Measurements from ENCODE around the gene LY6G5B. TPM values are rescaled to one million over a fixed set of nuclear protein-coding genes. Genes with fewer than 3 reads are reported as not detected.

LY6G5B gene
- total RNA-seq, result 2.9 and 3.0 TPM in 2 replicates

GRCh38 chr6:31669676-31670075 lies at the start of gene LY6G5B:
Gene LY6G5B (plus strand): TSS chr6:31669976. CDS start chr6:31670951, 975 bp downstream.

GRCh38 chr6:31620586-31621319 lies 49.0 kb upstream of the LY6G5B start, which contains the start of gene PRRC2A:
Gene PRRC2A (plus strand): TSS chr6:31620715. CDS start chr6:31622790, 2,075 bp downstream.

GRCh38 chr6:31655349-31656237 lies 14.2 kb upstream of the LY6G5B start, which contains the start of gene APOM:
Gene APOM (plus strand): TSS chr6:31655894. CDS start chr6:31655967, 73 bp downstream.

GRCh38 chr6:31660381-31661261 lies 9.2 kb upstream of the LY6G5B start, which contains the start of gene C6orf47:
Gene C6orf47 (minus strand): TSS chr6:31660778. CDS start chr6:31659947, 831 bp downstream.

GRCh38 chr6:31664790-31665500 lies 4.8 kb upstream of the LY6G5B start, which contains the start of gene GPANK1:
Gene GPANK1 (minus strand): TSS chr6:31664997. CDS start chr6:31664478, 519 bp downstream.

GRCh38 chr6:31665501-31666336 lies 4.1 kb upstream of the LY6G5B start, which contains the start of gene CSNK2B:
Gene CSNK2B (plus strand): TSS chr6:31666080. CDS start chr6:31666832, 752 bp downstream.

GRCh38 chr6:31680226-31681134 lies 10.7 kb downstream of the LY6G5B start, which contains the start of gene LY6G5C:
Gene LY6G5C (minus strand): TSS chr6:31681067. CDS start chr6:31680373, 694 bp downstream.

GRCh38 chr6:31702819-31703716 lies 33.3 kb downstream of the LY6G5B start, which contains the start of gene ABHD16A:
Gene ABHD16A (minus strand): TSS chr6:31703324. CDS start chr6:31703281, 43 bp downstream.

GRCh38 chr6:31706599-31706998 lies 36.8 kb downstream of the LY6G5B start, which contains the start of gene LY6G6F:
Gene LY6G6F (plus strand): TSS chr6:31706866. CDS start chr6:31706907, 41 bp downstream.

GRCh38 chr6:31715022-31715958 lies 45.5 kb downstream of the LY6G5B start, which contains the start of gene LY6G6D:
Gene LY6G6D (plus strand): TSS chr6:31715348. CDS start chr6:31715356, 8 bp downstream.

GRCh38 chr6:31721351-31722020 lies 51.7 kb downstream of the LY6G5B start, which contains the start of gene LY6G6C:
Gene LY6G6C (minus strand): TSS chr6:31721746. CDS start chr6:31721679, 67 bp downstream.

